ENCODE data around the gene COX17.

The COX17 gene

DNA sequence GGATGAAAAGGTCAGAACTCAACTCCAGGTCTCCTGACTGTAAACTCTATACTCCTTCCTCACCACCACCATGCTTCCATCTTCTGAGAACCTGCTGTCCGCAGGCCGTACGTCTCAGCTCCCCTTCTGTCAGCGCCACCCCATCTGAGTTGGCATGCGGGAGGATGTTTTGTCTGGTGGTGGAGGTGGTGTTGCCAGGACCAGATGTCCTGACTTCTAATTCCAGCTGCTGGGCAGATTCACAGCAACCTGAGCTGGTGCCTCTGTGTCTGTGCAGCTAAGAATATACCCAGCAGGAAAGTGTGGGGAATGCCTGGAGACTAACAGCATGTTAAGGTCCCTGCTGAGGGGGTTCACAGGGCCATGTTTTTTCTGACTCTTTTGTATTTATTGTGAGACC lies 56.3 kb downstream of the COX17 start:
- no peak for DNase-seq (ENCODE audit: low spot score)

All from NAMALWA (cell line).